DND-41 (cell line): Measurements from ENCODE around the gene COL8A2.
A peak's percentile ranks its signal among the peaks of the same experiment; 100 is the strongest.

ENCODE experiments used
- ATAC-seq: fragments of 200-7000 bp; cut with Tn5 transposase; 3 replicates; pipeline ENCODE4 v1.9.1; 2021; ENCODE audit warnings: low read depth; ENCODE audit not compliant: insufficient read depth
- DNase-seq: peaks from one replicate; pipeline ENCODE4 v3.0.0-alpha.2; 2020
- H2AFZ ChIP-seq: 2 replicates; pipeline ENCODE4 v1.6.0; 2012; ENCODE audit warnings: low read depth, low read length
- H3K27ac ChIP-seq: 2 replicates; pipeline ENCODE4 v1.5.1; 2012; ENCODE audit warnings: low read length, inconsistent platforms
- H3K27me3 ChIP-seq: fragments of 200-600 bp; sonication (generic); 2 replicates; pipeline ENCODE4 v1.6.0; 2012; ENCODE audit warnings: low read length, mild to moderate bottlenecking, inconsistent platforms; ENCODE audit not compliant: insufficient read depth, poor library complexity
- H3K36me3 ChIP-seq: 2 replicates; pipeline ENCODE4 v1.5.1; 2012; ENCODE audit warnings: low read length, inconsistent platforms; ENCODE audit not compliant: insufficient read depth
- H3K4me1 ChIP-seq: 2 replicates; pipeline ENCODE4 v1.5.1; 2012; ENCODE audit warnings: mild to moderate bottlenecking, low read length; ENCODE audit not compliant: insufficient read depth
- H3K4me2 ChIP-seq: 2 replicates; pipeline ENCODE4 v1.6.0; 2012; ENCODE audit warnings: mild to moderate bottlenecking, moderate library complexity, low read length, inconsistent platforms; ENCODE audit not compliant: insufficient read depth
- H3K4me3 ChIP-seq, 2 experiments: fragments of 200-600 bp in 1 of 2; shearing (Covaris generic) in 1 of 2; 2 replicates each; pipeline ENCODE4 v1.5.1; 2012 to 2016; ENCODE audit warnings: inconsistent platforms in 2 of 2, low read length in 2 of 2, mild to moderate bottlenecking in 2 of 2, low read depth in 1 of 2, moderate library complexity in 1 of 2
- H3K79me2 ChIP-seq: 2 replicates; pipeline ENCODE4 v1.6.0; 2012; ENCODE audit warnings: low read length, inconsistent platforms; ENCODE audit not compliant: insufficient read depth
- H3K9ac ChIP-seq: 2 replicates; pipeline ENCODE4 v1.6.0; 2012; ENCODE audit warnings: low read depth, mild to moderate bottlenecking, inconsistent platforms, low read length, moderate library complexity
- H3K9me3 ChIP-seq: 2 replicates; pipeline ENCODE4 v1.5.1; 2012; ENCODE audit warnings: low read length, moderate library complexity, mild to moderate bottlenecking, inconsistent platforms; ENCODE audit not compliant: insufficient read depth, severe bottlenecking
- H4K20me1 ChIP-seq: 2 replicates; pipeline ENCODE4 v1.6.0; 2012; ENCODE audit warnings: low read length; ENCODE audit not compliant: insufficient read depth
- CTCF ChIP-seq: IDR thresholded peaks from 2 replicates; pipeline ENCODE4 v1.5.1; 2012; ENCODE audit warnings: borderline replicate concordance, low read length, moderate library complexity, mild to moderate bottlenecking; ENCODE audit not compliant: poor library complexity, severe bottlenecking; ENCODE audit errors: extremely low read depth
- EZH2 ChIP-seq: IDR thresholded peaks from 3 replicates; pipeline ENCODE4 v1.6.1; 2012; ENCODE audit warnings: borderline replicate concordance, low read depth, mild to moderate bottlenecking, moderate library complexity, low read length, inconsistent platforms; ENCODE audit not compliant: severe bottlenecking

Gene COL8A2

GRCh38 chr1:36092166-36092797, 32.7 kb downstream of the COL8A2 start:
- DNase-seq = no peak
- Histone ChIP-seq H3K9ac (no peak overlapping the region), H3K36me3 (peaks cover 51% of the 10 kb centered on the region), H3K27me3 (no peaks in the 10 kb centered on the region), H3K4me1 (peaks cover 37% of the 10 kb centered on the region), H4K20me1 (peaks cover 28% of the 10 kb centered on the region), H3K4me3 (no peak overlapping the region), H3K27ac (no peak overlapping the region), H2AFZ (no peak overlapping the region), H3K79me2 (peaks cover 40% of the 10 kb centered on the region), H3K9me3 (no peaks in the 10 kb centered on the region), H3K4me2 (no peak overlapping the region)
- TF ChIP-seq EZH2 (no peak), CTCF (no peak)
- no peak for ATAC-seq

GRCh38 chr1:36091698-36092097, 33.3 kb downstream of the COL8A2 start:
- TF ChIP-seq CTCF (no peak), EZH2 (no peak)
- H3K27me3 ChIP-seq = no peaks in the 10 kb centered on the region
- no peak overlapping the region for H3K4me3 ChIP-seq
- H3K79me2 ChIP-seq = peaks cover 40% of the 10 kb centered on the region
- DNase-seq (no peak), ATAC-seq (no peak)
- H4K20me1 ChIP-seq = peaks cover 27% of the 10 kb centered on the region
- peaks cover 37% of the 10 kb centered on the region for H3K4me1 ChIP-seq
- H3K36me3 ChIP-seq = peaks cover 51% of the 10 kb centered on the region
- H3K27ac ChIP-seq = no peak overlapping the region
- no peak overlapping the region for H3K4me2 ChIP-seq
- no peak overlapping the region for H3K9ac ChIP-seq
- H3K9me3 ChIP-seq = no peaks in the 10 kb centered on the region
- H2AFZ ChIP-seq = no peak overlapping the region

DNA sequence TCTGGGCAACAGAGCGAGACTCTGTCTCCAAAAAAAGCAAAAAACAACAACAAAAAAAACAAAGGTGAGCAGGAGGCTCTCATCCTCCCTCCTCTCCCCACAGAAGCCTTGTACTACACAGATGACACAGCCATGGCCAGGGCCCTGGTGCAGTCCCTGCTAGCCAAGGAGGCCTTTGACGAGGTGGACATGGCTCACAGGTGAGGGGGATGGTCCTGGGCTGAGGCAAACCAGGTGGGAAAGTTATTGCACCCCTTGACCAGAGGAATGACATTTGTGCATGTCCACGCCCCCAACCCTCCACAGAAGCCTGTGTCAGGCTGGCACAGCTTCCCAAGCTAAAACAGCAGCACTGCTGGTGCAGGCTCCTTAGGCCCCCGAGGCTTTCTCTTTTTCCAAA, 33.9 kb downstream of the COL8A2 start:
- H3K9me3 ChIP-seq = no peaks in the 10 kb centered on the region
- no peak for TF ChIP-seq CTCF
- no peaks in the 10 kb centered on the region for H3K27me3 ChIP-seq
- H3K79me2 ChIP-seq = peaks cover 40% of the 10 kb centered on the region
- no peak overlapping the region for H2AFZ ChIP-seq
- no peak for ATAC-seq
- peaks cover 51% of the 10 kb centered on the region for H3K36me3 ChIP-seq
- H3K4me3 ChIP-seq = no peak overlapping the region
- peak overlapping the region; percentile 38; the same call in 1 of the 2 replicates for H3K4me2 ChIP-seq
- no peak overlapping the region for H3K27ac ChIP-seq
- H3K4me1 ChIP-seq = peaks cover 37% of the 10 kb centered on the region
- DNase-seq = no peak
- H4K20me1 ChIP-seq = peaks cover 25% of the 10 kb centered on the region
- no peak overlapping the region for H3K9ac ChIP-seq
